Measurements from ENCODE around the gene OMP. TPM values are rescaled to one million over a fixed set of nuclear protein-coding genes. Genes with fewer than 3 reads are reported as not detected.

Gene OMP
- total and polyA plus RNA-seq, 2 of the 13 experiments (the other 11 are each of a cell fraction or from before 2014, with no cell fraction given), result not detected

- TF ChIP-seq ZSCAN5A (CRISPR knock-in tag; IDR thresholded peaks at IDR 0.05; ENCODE audit: borderline replicate concordance) (no peak), ZNF547 (CRISPR knock-in tag; IDR thresholded peaks at IDR 0.05) (no peak), TGIF2 (CRISPR knock-in tag; IDR thresholded peaks at IDR 0.05) (no peak), ZNF296 (CRISPR knock-in tag; conservative IDR thresholded peaks at IDR 0.05) (no peak), ZNF713 (CRISPR knock-in tag; IDR thresholded peaks at IDR 0.05) (no peak), MXI1 (IDR thresholded peaks at IDR 0.05; ENCODE audit: borderline replicate concordance, low read depth, low read length) (no peak), ZNF383 (CRISPR knock-in tag; IDR thresholded peaks at IDR 0.05; ENCODE audit: borderline replicate concordance) (no peak), ARID3A (IDR thresholded peaks at IDR 0.05; ENCODE audit: low read depth, low read length) (no peak), ZNF746 (CRISPR knock-in tag; IDR thresholded peaks at IDR 0.05) (no peak), ZBTB8A (CRISPR knock-in tag; IDR thresholded peaks at IDR 0.05; ENCODE audit: borderline replicate concordance, low read depth) (no peak), DRAP1 (CRISPR knock-in tag; IDR thresholded peaks at IDR 0.05) (no peak), SRF (IDR thresholded peaks at IDR 0.05; ENCODE audit: low read depth, low read length) (no peak), PRDM15 (CRISPR knock-in tag; IDR thresholded peaks at IDR 0.05) (no peak), ZNF205 (CRISPR knock-in tag; IDR thresholded peaks at IDR 0.05) (no peak), ZNF124 (CRISPR knock-in tag; IDR thresholded peaks at IDR 0.05) (no peak)
These were observed 19.4 kb downstream of the OMP start (continued) for GRCh38 chr11:77121876-77122575.

Measured in HepG2 (cell line).